HepG2 (cell line): ENCODE measurements around the gene CES3. TPM values are rescaled to one million over a fixed set of nuclear protein-coding genes. Genes with fewer than 3 reads are reported as not detected.

Experiments
- ATAC-seq: fragments of 200-7000 bp; cut with Tn5 transposase; 3 replicates; pipeline ENCODE4 v1.9.1; 2020; ENCODE audit warnings: mild to moderate bottlenecking, moderate library complexity
- BruUV-seq: library from RNA; stranded (reverse); fragments of 400-500 nt; replicated peaks from 2 replicates; lab custom pipeline; 2021; lab: Mats Ljungman, UMichigan
- CTCF ChIA-PET: fragments of 300-600 bp; formaldehyde crosslinking; extraction: SDS; loops from one replicate; lab custom pipeline; 2021; ENCODE audit warnings: low total read pairs, inconsistent platforms, low intra/inter-chr PET ratio; lab: Yijun Ruan, JAX
- POLR2A ChIA-PET: fragments of 350-600 bp; sonication (Branson Sonifier 250); formaldehyde crosslinking; loops from one replicate; lab custom pipeline; 2020; ENCODE audit warnings: antibody characterized with exemption, inconsistent platforms; lab: Yijun Ruan, JAX
- DNase-seq: peaks from one replicate; pipeline ENCODE4 v3.0.0-alpha.2; 2015; ENCODE audit warnings: low spot score
- FAIRE-seq: peaks from 3 replicates; lab custom pipeline; 2011; peaks lifted over from hg19 to GRCh38; lab: Jason Lieb, UNC
- H2AFZ ChIP-seq: one replicate; pipeline ENCODE4 v1.6.1; 2011; ENCODE audit warnings: low read length, inconsistent platforms
- H3K27ac ChIP-seq: fragments of 300-600 bp; 3 replicates; pipeline ENCODE4 v1.8.0; 2011; ENCODE audit warnings: mixed run types, mild to moderate bottlenecking, mixed read lengths, low read length, inconsistent platforms; ENCODE audit not compliant: insufficient read depth; ENCODE audit errors: extremely low read length
- H3K27me3 ChIP-seq, 2 experiments: fragments of 200-600 bp in 1 of 2; 2 replicates in 1 of 2; 3 replicates in 1 of 2; pipeline versions ENCODE4 v1.6.0 to v1.8.0; 2011; ENCODE audit warnings: low read length in 2 of 2, mild to moderate bottlenecking in 2 of 2, moderate library complexity in 2 of 2, inconsistent platforms in 1 of 2; ENCODE audit not compliant: insufficient read depth in 2 of 2, control insufficient read depth in 1 of 2
- H3K36me3 ChIP-seq, 2 experiments: fragments of 200-600 bp in 1 of 2; replicated peaks in 1 of 2; 2 replicates in 1 of 2; 3 replicates in 1 of 2; pipeline versions ENCODE4 v1.5.1 to v1.8.0; 2011; ENCODE audit warnings: low read length in 2 of 2, inconsistent platforms in 1 of 2; ENCODE audit not compliant: insufficient read depth in 2 of 2, control insufficient read depth in 1 of 2
- H3K4me1 ChIP-seq: 2 replicates; pipeline ENCODE4 v1.5.1; 2012; ENCODE audit warnings: low read length, inconsistent platforms; ENCODE audit not compliant: insufficient read depth
- H3K4me2 ChIP-seq: 2 replicates; pipeline ENCODE4 v1.6.0; 2011; ENCODE audit warnings: low read depth, low read length, inconsistent platforms
- H3K4me3 ChIP-seq, 3 experiments: fragments of 200-600 bp in 1 of 3; sonication (generic), shearing (Covaris generic) in 1 of 3; replicated peaks in 1 of 3; 2 replicates each; pipeline ENCODE4 v1.5.1; 2011 to 2016; ENCODE audit warnings: low read length in 3 of 3, inconsistent platforms in 2 of 3, low read depth in 2 of 3, mild to moderate bottlenecking in 2 of 3, control low read depth in 1 of 3, mixed read lengths in 1 of 3; ENCODE audit not compliant: insufficient read depth in 1 of 3
- H3K79me2 ChIP-seq: one replicate; pipeline ENCODE4 v1.6.1; 2011; ENCODE audit warnings: low read length, inconsistent platforms; ENCODE audit not compliant: insufficient read depth
- H3K9ac ChIP-seq: 2 replicates; pipeline ENCODE4 v1.6.0; 2011; ENCODE audit warnings: mild to moderate bottlenecking, low read depth, low read length, inconsistent platforms; ENCODE audit not compliant: insufficient read depth
- H3K9me3 ChIP-seq: 2 replicates; pipeline ENCODE4 v1.5.1; 2012; ENCODE audit warnings: mild to moderate bottlenecking, low read length
- H4K20me1 ChIP-seq: 2 replicates; pipeline ENCODE4 v1.6.0; 2011; ENCODE audit warnings: inconsistent platforms, mild to moderate bottlenecking, low read length, moderate library complexity; ENCODE audit not compliant: insufficient read depth
- DNMT3B ChIP-seq: conservative IDR thresholded peaks from 2 replicates; pipeline ENCODE4 v1.6.1; 2016; ENCODE audit warnings: missing biosample characterization, control low read depth
- MAFF ChIP-seq: IDR thresholded peaks from 2 replicates; pipeline ENCODE4 v1.6.1; 2011; ENCODE audit warnings: low read depth, low read length, improper control_type of control experiment
- MAFK ChIP-seq, 2 experiments: IDR thresholded peaks in 1 of 2; conservative IDR thresholded peaks in 1 of 2; 2 replicates each; pipeline ENCODE4 v1.6.1; 2011; ENCODE audit warnings: improper control_type of control experiment in 2 of 2, low read length in 2 of 2
- MED8 ChIP-seq: sonication (generic); formaldehyde crosslinking; IDR thresholded peaks from 2 replicates; pipeline ENCODE4 v1.8.1; 2023; ENCODE audit warnings: mild to moderate bottlenecking, missing genetic modification reagents; ENCODE audit not compliant: insufficient replicate concordance
- NFE2L2 ChIP-seq: fragments of 150-350 bp; IDR thresholded peaks from 2 replicates; pipeline ENCODE4 v1.6.1; 2014; ENCODE audit warnings: low read length
- YEATS2 ChIP-seq: sonication (generic); formaldehyde crosslinking; IDR thresholded peaks from 2 replicates; pipeline ENCODE4 v1.4.0; 2020; ENCODE audit warnings: missing genetic modification reagents, borderline replicate concordance
- ZBTB8A ChIP-seq: sonication (generic); formaldehyde crosslinking; IDR thresholded peaks from 2 replicates; pipeline ENCODE4 v1.4.0; 2020; ENCODE audit warnings: mild to moderate bottlenecking, low read depth, missing genetic modification reagents, borderline replicate concordance
- ZNF484 ChIP-seq: sonication (generic); formaldehyde crosslinking; IDR thresholded peaks from 2 replicates; pipeline ENCODE4 v1.5.1; 2020; ENCODE audit warnings: mild to moderate bottlenecking, low read depth, missing genetic modification reagents, borderline replicate concordance
- ZNF7 ChIP-seq: IDR thresholded peaks from 2 replicates; pipeline ENCODE4 v1.6.1; 2016; ENCODE audit warnings: missing biosample characterization, missing genetic modification reagents
- ZNF703 ChIP-seq: sonication (generic); formaldehyde crosslinking; IDR thresholded peaks from 2 replicates; pipeline ENCODE4 v1.5.1; 2020; ENCODE audit warnings: missing genetic modification reagents, mild to moderate bottlenecking, moderate library complexity, borderline replicate concordance
- ZNF768 ChIP-seq: sonication (generic); formaldehyde crosslinking; IDR thresholded peaks from 2 replicates; pipeline ENCODE4 v1.4.0; 2020; ENCODE audit warnings: missing genetic modification reagents
- ZNF878 ChIP-seq: sonication (generic); formaldehyde crosslinking; IDR thresholded peaks from 2 replicates; pipeline ENCODE4 v1.8.1; 2023; ENCODE audit warnings: mild to moderate bottlenecking, missing genetic modification reagents, moderate library complexity
- WGBS: methylation state at CpG from one replicate; pipeline ENCODE4 v1.1.6; 2017; ENCODE audit warnings: low lambda C conversion rate; 5-methylcytosine and 5-hydroxymethylcytosine counted together
- in situ Hi-C: cut with HindIII; loops from 2 replicates; pipeline ENCODE4 v1.10.0; 2017; ENCODE audit warnings: low pct_unique_long_range_greater_than_20kb; ENCODE audit not compliant: extremely low pct_ligation_motif_present
- intact Hi-C: fragments of 100-400 bp; cut with micrococcal nuclease; formaldehyde crosslinking; loops from one replicate; pipeline ENCODE4 v1.10.0; 2022; ENCODE audit not compliant: unreplicated experiment
- polyA plus RNA-seq, 8 experiments: library from polyadenylated mRNA; depleted of rRNA in 3 of 8; stranded (reverse) in 7 of 8; unstranded in 1 of 8; fragments of >200 nt; fragmentation: Illumina TruSeq in 4 of 8; extraction: Trizol in 4 of 8; gene quantifications; 2 replicates each; pipeline versions ENCODE4 v1.2.1 to v1.2.3, GENCODE V29; 2011 to 2016; ENCODE audit warnings: low read depth in 4 of 8, missing spikeins in 1 of 8, mixed read lengths in 1 of 8; ENCODE audit not compliant: insufficient read depth in 1 of 8
- total RNA-seq, 5 experiments: library from RNA; depleted of rRNA; stranded (reverse); fragments of >200 nt; fragmentation: Illumina TruSeq; extraction: Trizol; gene quantifications; 2 replicates each; pipeline ENCODE4 v1.2.3, GENCODE V29; 2016; ENCODE audit warnings: low read depth in 1 of 5
- TF ChIP-seq, protein P1 (sequence below): sonication (generic); formaldehyde crosslinking; IDR thresholded peaks from 2 replicates; pipeline ENCODE4 v1.4.0; 2020; ENCODE audit warnings: mild to moderate bottlenecking, missing genetic modification reagents
- TF ChIP-seq, protein P2 (sequence below): sonication (generic); formaldehyde crosslinking; IDR thresholded peaks from 2 replicates; pipeline ENCODE4 v1.8.1; 2023; ENCODE audit warnings: mild to moderate bottlenecking, inconsistent platforms, moderate library complexity, missing genetic modification reagents, borderline replicate concordance
- TF ChIP-seq, protein P3 (sequence below): sonication (generic); formaldehyde crosslinking; IDR thresholded peaks from 2 replicates; pipeline ENCODE4 v1.4.0; 2020; ENCODE audit warnings: missing genetic modification reagents

The CES3 gene
- total and polyA plus RNA-seq, 2 of the 13 experiments (the other 11 are each of a cell fraction or from before 2014, with no cell fraction given): 6.6 to 17.4 TPM

DNA sequence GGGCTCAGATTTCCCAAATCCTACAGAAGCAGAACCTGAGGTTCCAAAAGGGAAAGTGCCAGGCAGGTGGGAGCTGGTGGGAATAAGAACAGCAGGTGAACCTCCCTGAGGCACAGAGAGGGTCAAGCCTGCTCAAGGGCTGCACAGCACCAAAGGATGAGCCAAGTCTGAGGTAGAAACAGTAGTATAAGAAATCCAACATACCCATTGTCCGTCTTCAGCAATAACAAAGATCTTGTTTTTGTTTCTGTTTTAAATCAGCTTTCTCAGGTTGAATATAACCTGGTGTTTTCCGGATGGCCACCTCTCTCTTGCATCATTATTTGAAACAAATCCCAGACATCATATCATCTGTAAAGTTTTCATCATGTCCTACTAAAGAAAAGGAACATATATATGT, 10.6 kb upstream of the CES3 start:
- no peak for ATAC-seq
- POLR2A ChIA-PET: no interaction called here
- no peak overlapping the region for H3K27ac ChIP-seq

DNA sequence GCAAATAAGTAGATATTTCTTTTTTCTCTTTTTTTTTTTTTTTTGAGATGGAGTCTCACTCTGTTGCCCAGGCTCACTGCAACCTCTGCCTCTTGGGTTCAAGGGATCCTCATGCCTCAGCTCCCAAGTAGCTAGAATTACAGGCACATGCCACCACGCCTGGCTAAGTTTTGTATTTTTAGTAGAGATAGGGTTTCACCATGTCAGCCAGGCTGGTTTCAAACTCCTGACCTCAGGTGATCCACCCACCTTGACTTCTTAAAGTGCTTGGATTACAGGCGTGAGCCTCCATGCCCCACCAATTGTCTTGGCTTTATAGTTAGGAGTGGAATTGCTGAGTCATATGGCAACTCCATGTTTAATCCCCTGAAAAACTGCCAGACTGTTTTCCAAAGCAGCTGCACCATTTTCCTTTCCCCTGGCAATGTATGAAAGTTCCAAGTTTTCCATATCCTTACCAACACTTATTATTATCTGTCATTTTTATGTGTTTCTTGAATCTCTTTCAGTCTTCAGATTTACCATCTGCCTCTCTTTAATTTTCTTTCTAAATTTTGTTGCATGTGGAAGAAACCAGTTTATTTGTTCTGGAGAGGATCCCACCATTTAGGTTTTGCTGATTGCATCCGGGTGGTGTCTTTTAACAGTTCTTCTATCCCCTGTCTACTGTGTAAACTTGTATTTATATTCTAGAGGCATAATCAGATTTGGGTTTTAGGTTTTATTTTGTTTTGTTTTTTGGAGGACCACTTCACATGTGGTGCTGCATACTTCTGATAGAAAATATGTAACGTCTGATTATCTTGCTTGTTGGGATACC, 9.9 kb upstream of the CES3 start:
- no peak for FAIRE-seq
- intact Hi-C loops: loop anchor here (10.0 kb wide), 1 partner anchor 64 kb away; no protein-coding TSS in a partner anchor
- TF ChIP-seq ZNF484 (CRISPR knock-in tag) (peak; percentile 97; the same call in 1 of the 2 replicates), MED8 (no peak), MAFK (conservative IDR thresholded peaks at IDR 0.05 in 1 of 2, IDR thresholded peaks at IDR 0.05 in 1 of 2; ENCODE audit: low read length in 2 of 2) (peak; percentile 47 to 56), ZBTB8A (CRISPR knock-in tag) (no peak), DNMT3B (CRISPR knock-in tag) (no peak), NFE2L2 (peak; percentile 85), MAFF (peak; percentile 40; the same call in 1 of the 2 replicates), ZNF703 (no peak), ZNF7 (peak; percentile 39), YEATS2 (CRISPR knock-in tag) (no peak)
- TF ChIP-seq, protein P1, sequence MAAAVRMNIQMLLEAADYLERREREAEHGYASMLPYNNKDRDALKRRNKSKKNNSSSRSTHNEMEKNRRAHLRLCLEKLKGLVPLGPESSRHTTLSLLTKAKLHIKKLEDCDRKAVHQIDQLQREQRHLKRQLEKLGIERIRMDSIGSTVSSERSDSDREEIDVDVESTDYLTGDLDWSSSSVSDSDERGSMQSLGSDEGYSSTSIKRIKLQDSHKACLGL (CRISPR knock-in tag): no peak
- TF ChIP-seq, protein P2, sequence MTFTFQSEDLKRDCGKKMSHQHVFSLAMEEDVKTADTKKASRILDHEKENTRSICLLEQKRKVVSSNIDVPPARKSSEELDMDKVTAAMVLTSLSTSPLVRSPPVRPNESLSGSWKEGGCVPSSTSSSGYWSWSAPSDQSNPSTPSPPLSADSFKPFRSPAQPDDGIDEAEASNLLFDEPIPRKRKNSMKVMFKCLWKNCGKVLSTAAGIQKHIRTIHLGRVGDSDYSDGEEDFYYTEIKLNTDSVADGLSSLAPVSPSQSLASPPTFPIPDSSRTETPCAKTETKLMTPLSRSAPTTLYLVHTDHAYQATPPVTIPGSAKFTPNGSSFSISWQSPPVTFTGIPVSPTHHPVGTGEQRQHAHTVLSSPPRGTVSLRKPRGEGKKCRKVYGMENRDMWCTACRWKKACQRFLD: no peak
- TF ChIP-seq, protein P3, sequence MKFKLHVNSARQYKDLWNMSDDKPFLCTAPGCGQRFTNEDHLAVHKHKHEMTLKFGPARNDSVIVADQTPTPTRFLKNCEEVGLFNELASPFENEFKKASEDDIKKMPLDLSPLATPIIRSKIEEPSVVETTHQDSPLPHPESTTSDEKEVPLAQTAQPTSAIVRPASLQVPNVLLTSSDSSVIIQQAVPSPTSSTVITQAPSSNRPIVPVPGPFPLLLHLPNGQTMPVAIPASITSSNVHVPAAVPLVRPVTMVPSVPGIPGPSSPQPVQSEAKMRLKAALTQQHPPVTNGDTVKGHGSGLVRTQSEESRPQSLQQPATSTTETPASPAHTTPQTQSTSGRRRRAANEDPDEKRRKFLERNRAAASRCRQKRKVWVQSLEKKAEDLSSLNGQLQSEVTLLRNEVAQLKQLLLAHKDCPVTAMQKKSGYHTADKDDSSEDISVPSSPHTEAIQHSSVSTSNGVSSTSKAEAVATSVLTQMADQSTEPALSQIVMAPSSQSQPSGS (CRISPR knock-in tag): no peak

More for the DNA sequence above, 10.6 kb upstream of the CES3 start:
- 71% methylated on average over 2 of the region's 2 CpGs for WGBS
- no peak overlapping the region for H2AFZ ChIP-seq
- no peak overlapping the region for H3K4me2 ChIP-seq
- FAIRE-seq (no peak), DNase-seq (no peak)
- no peaks in the 10 kb centered on the region for H4K20me1 ChIP-seq
- in situ Hi-C loops: no loop called here
- TF ChIP-seq ZNF878 (no peak), ZNF768 (CRISPR knock-in tag) (peak; percentile 92)
- BruUV-seq: no TSS peak
- intact Hi-C loops: loop anchor here (10.0 kb wide), 1 partner anchor 64 kb away; no protein-coding TSS in a partner anchor
- H3K9me3 ChIP-seq: 0 out of 2 replicates have a peak, but pooled peaks cover 5% of the 10 kb centered on the region
- CTCF ChIA-PET: interaction anchor here (1.1 kb wide), 1 partner anchor 27 kb away, joined by 3 read pairs; no protein-coding TSS in a partner anchor
- H3K36me3 ChIP-seq: no peaks in the 10 kb centered on the region
- H3K4me1 ChIP-seq: peaks cover 63% of the 10 kb centered on the region
- H3K79me2 ChIP-seq: no peaks in the 10 kb centered on the region
- peaks cover 4 to 24% of the 10 kb centered on the region in 2 experiments; a peak in 4 of 5 replicates for H3K27me3 ChIP-seq
- H3K9ac ChIP-seq: no peak overlapping the region
- no peak overlapping the region for H3K4me3 ChIP-seq

More for the DNA sequence above, 9.9 kb upstream of the CES3 start:
- H3K4me1 ChIP-seq: peaks cover 70% of the 10 kb centered on the region
- H3K27ac ChIP-seq: no peak overlapping the region
- POLR2A ChIA-PET: no interaction called here
- CTCF ChIA-PET: no interaction called here
- H3K4me2 ChIP-seq: no peak overlapping the region
- in situ Hi-C loops: no loop called here
- DNase-seq: no peak
- 0 out of 2 replicates have a peak, but pooled peaks cover 5% of the 10 kb centered on the region for H3K9me3 ChIP-seq
- 60% methylated on average over 4 of the region's 4 CpGs for WGBS
- no peak for ATAC-seq
- peaks cover 4 to 24% of the 10 kb centered on the region in 2 experiments; a peak in 4 of 5 replicates for H3K27me3 ChIP-seq
- BruUV-seq: no TSS peak
- no peak overlapping the region for H3K9ac ChIP-seq
- H3K79me2 ChIP-seq: no peaks in the 10 kb centered on the region
- H4K20me1 ChIP-seq: no peaks in the 10 kb centered on the region
- H3K36me3 ChIP-seq: no peaks in the 10 kb centered on the region
- no peak overlapping the region for H2AFZ ChIP-seq
- no peak overlapping the region for H3K4me3 ChIP-seq
